ENCODE measurements around the gene SLC25A43.

DNA sequence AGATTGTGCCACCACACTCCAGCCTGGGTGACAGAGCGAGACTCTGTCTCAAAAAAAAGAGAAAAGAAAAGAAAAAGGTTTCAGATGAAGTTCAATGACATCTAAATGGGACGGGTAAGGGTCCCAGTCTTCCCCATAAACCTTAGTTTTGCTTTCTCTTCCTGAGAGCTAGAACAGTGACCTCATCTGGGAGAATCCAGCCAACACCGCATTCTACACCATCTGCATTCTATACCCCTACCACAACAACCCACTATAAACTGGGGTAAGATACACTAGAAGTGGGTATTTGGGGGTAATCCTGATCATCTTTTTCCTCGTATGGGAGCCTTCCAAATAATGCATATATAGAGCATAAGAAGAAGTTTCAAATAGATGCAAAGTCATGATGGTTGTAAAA is 18.2 kb downstream of the SLC25A43 start:
- TF ChIP-seq, protein P1, sequence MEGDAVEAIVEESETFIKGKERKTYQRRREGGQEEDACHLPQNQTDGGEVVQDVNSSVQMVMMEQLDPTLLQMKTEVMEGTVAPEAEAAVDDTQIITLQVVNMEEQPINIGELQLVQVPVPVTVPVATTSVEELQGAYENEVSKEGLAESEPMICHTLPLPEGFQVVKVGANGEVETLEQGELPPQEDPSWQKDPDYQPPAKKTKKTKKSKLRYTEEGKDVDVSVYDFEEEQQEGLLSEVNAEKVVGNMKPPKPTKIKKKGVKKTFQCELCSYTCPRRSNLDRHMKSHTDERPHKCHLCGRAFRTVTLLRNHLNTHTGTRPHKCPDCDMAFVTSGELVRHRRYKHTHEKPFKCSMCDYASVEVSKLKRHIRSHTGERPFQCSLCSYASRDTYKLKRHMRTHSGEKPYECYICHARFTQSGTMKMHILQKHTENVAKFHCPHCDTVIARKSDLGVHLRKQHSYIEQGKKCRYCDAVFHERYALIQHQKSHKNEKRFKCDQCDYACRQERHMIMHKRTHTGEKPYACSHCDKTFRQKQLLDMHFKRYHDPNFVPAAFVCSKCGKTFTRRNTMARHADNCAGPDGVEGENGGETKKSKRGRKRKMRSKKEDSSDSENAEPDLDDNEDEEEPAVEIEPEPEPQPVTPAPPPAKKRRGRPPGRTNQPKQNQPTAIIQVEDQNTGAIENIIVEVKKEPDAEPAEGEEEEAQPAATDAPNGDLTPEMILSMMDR (IDR thresholded peaks at IDR 0.05; ENCODE audit: control extremely low read depth in 1 of 3, insufficient read depth in 1 of 3, low read depth in 1 of 3, low read length in 3 of 3): 0 out of 4 replicates have a peak, but pooled peaks of 1 of the 3 experiments have one; percentile 8
- TF ChIP-seq POLR2A (IDR thresholded peaks at IDR 0.05; ENCODE audit: control extremely low read depth in 1 of 2, low read depth in 2 of 2, low read length in 2 of 2) (no peak), BRCA1 (IDR thresholded peaks at IDR 0.05; ENCODE audit: low read depth, low read length) (no peak)
